ENCODE measurements around the gene PNPLA2.
A peak's percentile ranks its signal among the peaks of the same experiment; 100 is the strongest.

PNPLA2 gene

GRCh38 chr11:833114-833791, 14.5 kb downstream of the PNPLA2 start:
- DNase-seq (ENCODE audit: low spot score) = peak; percentile 77
- no peak for TF ChIP-seq CTCF (IDR thresholded peaks at IDR 0.05; ENCODE audit: extremely low read depth, missing control alignments)

- DNase-seq (ENCODE audit: low spot score) = no peak
- TF ChIP-seq CTCF (IDR thresholded peaks at IDR 0.05; ENCODE audit: extremely low read depth, missing control alignments) = no peak
These were observed 15.2 kb downstream of the PNPLA2 start for GRCh38 chr11:833849-834311.

GRCh38 chr11:834371-835316, 15.9 kb downstream of the PNPLA2 start:
- TF ChIP-seq CTCF (IDR thresholded peaks at IDR 0.05; ENCODE audit: extremely low read depth, missing control alignments) = no peak
- DNase-seq (ENCODE audit: low spot score) = no peak

GRCh38 chr11:836274-836673, 17.6 kb downstream of the PNPLA2 start:
- DNase-seq (ENCODE audit: low spot score) = no peak
- no peak for TF ChIP-seq CTCF (IDR thresholded peaks at IDR 0.05; ENCODE audit: extremely low read depth, missing control alignments)

GRCh38 chr11:836700-837099, 18.0 kb downstream of the PNPLA2 start:
- DNase-seq (ENCODE audit: low spot score) = no peak
- no peak for TF ChIP-seq CTCF (IDR thresholded peaks at IDR 0.05; ENCODE audit: extremely low read depth, missing control alignments)

- no peak for TF ChIP-seq CTCF (IDR thresholded peaks at IDR 0.05; ENCODE audit: extremely low read depth, missing control alignments)
- DNase-seq (ENCODE audit: low spot score) = no peak
These were observed 18.7 kb downstream of the PNPLA2 start for GRCh38 chr11:837189-837989.
